T-helper 1 cell treated with Interleukin-12 subunit alpha and Interleukin-12 subunit beta and Interleukin-4 antibody, amounts not matched to agents 30 ng/mL and 1 ng/mL, for 36 hours (primary cell): ENCODE data around the gene CDIPT. TPM values are rescaled to one million over a fixed set of nuclear protein-coding genes. Genes with fewer than 3 reads are reported as not detected.

Source experiments
- intact Hi-C: fragments of 100-400 bp; cut with micrococcal nuclease; formaldehyde crosslinking; loops from one replicate; pipeline ENCODE4 v1.15.1; 2024
- total RNA-seq: library from RNA; stranded (reverse); gene quantifications from 2 replicates; pipeline ENCODE4 v1.2.3, GENCODE V29; 2022

Gene CDIPT
- total RNA-seq, 1 donor from 2014 or later = 68.7 TPM

- intact Hi-C loops = loop anchor here (1.0 kb wide), 13 partner anchors 14 to 268 kb away; partner anchors contain the start of genes ASPHD1, INO80E, KCTD13 and KIF22
These were observed 601 bp upstream of the CDIPT start for GRCh38 chr16:29863669-29863984.

DNA sequence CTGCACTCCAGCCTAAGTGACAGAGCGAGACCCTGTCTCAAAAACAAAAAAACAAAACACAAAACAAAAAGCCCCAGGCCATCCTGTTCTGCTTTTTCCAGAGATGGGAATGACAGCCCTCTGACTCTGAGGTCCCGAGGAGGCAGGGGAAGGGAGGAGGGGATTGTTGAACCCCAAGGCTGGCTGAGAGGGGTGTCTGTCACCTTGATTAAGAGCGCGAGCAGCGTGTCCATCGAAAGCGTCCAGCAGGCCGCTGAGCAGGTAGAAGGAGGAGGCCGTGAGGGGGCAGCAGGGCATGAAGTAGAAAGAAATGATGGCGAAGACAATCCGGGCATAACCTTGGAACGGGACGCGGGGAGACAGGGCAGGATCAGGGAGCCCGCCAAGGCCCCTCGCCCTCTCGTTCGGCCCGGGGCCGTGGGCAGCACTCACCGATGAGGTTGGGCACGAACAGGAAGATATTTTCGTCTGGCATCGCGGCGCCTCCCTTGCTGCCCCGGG lies 593 bp downstream of the CDIPT start:
- intact Hi-C loops = no loop called here

GRCh38 chr16:29860218-29860617 lies 2.8 kb downstream of the CDIPT start:
- intact Hi-C loops = no loop called here

GRCh38 chr16:29858974-29859373 lies 4.1 kb downstream of the CDIPT start:
- intact Hi-C loops = no loop called here

DNA sequence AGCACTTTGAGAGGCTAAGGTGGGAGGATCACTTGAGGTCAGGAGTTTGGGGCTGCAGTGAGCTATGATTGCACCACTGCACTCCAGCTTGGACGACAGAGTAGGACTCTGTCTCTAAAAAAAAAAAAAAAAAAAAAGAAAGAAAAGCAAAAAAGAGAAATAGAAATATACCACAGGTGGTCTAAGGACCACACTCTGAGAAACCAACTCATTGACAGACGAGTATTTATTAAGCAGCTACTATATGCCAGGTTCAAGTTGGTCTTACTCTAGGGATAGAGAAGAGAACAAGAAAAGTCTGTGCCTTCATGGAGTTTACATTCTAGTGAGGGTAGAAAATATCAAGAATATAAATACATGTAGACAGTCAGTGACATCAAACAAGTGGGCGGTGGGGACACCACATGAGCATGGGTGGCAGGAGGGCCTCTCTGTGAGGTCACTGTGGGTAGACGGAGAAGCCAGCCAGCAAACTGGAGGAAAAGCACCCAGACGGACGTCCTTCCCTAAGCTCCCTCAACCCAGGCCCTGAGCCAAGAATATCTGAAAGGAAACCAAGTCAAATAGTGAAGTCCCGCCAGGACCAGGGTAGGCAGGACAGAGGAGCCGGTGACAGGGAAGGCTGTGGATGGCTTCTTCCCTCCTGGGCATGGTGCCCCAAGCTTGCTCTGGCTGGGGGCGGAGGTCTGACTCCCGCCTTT lies 4.7 kb downstream of the CDIPT start:
- intact Hi-C loops = no loop called here

GRCh38 chr16:29857133-29857760 lies 5.8 kb downstream of the CDIPT start:
- intact Hi-C loops = no loop called here

GRCh38 chr16:29854520-29855100 lies 8.4 kb downstream of the CDIPT start:
- intact Hi-C loops = no loop called here

DNA sequence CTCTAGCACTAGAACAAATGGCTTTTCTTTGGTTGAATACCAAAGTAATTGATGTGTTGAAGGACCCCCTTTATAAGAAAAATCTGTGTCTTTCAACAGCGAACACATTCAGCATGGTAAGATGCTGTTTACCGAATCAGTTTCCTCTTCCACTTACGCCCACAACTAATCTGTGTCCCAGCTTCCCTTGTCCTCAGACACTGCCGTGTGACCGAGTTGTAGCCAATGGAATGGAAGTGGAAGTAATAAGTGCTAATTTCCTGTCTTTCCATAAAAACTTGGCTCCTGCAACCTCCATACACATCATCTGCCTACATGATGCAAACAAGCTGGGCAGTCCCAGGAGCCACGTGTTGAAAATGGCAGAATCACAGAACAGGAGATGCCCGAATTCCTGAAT lies 10.4 kb downstream of the CDIPT start:
- intact Hi-C loops = no loop called here

DNA sequence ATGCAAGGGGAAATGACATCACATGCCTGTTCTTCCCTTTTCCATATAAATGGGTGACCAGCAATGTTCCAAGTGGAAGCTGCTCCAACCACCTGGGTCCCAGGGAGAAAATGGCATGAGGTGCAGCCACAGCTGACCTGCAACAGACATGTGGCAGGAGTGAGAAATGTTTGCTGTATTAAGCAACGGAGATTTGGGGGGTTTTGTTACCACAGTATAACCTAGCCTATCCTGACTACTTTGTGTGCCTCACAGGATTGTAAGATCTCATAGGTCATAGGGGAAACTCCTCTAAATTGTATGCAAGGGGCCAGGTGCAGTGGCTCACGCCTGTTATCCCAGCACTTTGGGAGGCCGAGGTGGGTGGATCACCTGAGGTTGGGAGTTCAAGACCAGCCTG lies 12.0 kb downstream of the CDIPT start:
- intact Hi-C loops = no loop called here

GRCh38 chr16:29849505-29849904 lies 13.5 kb downstream of the CDIPT start:
- intact Hi-C loops = loop anchor here (2.0 to 5.0 kb wide), 2 partner anchors 157 to 173 kb away; partner anchors contain the start of gene C16orf92

- intact Hi-C loops = loop anchor here (1.0 to 5.0 kb wide), 7 partner anchors 21 to 174 kb away; partner anchors contain the start of genes C16orf92 and MVP
These were observed 14.4 kb downstream of the CDIPT start for GRCh38 chr16:29848420-29849297.

DNA sequence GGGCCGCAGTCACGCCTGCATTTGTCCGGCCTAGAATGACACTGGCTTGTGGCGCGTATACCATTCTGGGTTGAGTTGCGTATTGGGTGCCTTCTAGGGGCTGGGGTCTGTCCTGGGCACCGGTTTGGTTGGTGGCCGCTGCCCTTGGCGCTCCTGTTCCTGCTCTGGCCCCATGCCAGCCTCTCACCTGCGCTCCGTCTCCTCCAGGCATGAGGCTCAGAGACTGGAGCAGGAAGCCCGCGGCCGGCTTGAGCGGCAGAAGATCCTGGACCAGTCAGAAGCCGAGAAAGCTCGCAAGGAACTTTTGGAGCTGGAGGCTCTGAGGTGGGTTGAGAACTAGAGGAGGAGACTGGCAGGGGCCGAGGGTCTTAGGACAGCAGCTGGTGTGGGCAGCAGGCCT lies 17.4 kb downstream of the CDIPT start:
- intact Hi-C loops = loop anchor here (5.0 kb wide), 1 partner anchor 177 kb away; the partner anchor contains the start of gene C16orf92

GRCh38 chr16:29844575-29845331 lies 18.3 kb downstream of the CDIPT start:
- intact Hi-C loops = loop anchor here (5.0 kb wide), 1 partner anchor 178 kb away; the partner anchor contains the start of gene C16orf92

- intact Hi-C loops = no loop called here
These were observed 19.1 kb downstream of the CDIPT start for GRCh38 chr16:29843931-29844330.

GRCh38 chr16:29842732-29843346 lies 20.2 kb downstream of the CDIPT start:
- intact Hi-C loops = no loop called here

DNA sequence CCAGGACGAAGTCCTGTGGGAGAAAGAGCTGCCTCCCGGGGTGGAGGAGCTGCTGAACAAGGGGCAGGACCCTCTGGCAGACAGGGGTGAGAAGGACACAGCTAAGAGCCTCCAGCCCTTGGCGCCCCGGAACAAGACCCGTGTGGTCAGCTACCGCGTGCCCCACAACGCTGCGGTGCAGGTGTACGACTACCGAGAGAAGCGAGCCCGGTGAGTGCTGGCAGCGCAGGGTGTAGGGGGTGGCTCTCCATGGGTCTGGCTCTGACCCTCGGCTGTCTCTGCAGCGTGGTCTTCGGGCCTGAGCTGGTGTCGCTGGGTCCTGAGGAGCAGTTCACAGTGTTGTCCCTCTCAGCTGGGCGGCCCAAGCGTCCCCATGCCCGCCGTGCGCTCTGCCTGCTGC lies 21.4 kb downstream of the CDIPT start:
- intact Hi-C loops = no loop called here

GRCh38 chr16:29840240-29840639 lies 22.8 kb downstream of the CDIPT start:
- intact Hi-C loops = no loop called here

DNA sequence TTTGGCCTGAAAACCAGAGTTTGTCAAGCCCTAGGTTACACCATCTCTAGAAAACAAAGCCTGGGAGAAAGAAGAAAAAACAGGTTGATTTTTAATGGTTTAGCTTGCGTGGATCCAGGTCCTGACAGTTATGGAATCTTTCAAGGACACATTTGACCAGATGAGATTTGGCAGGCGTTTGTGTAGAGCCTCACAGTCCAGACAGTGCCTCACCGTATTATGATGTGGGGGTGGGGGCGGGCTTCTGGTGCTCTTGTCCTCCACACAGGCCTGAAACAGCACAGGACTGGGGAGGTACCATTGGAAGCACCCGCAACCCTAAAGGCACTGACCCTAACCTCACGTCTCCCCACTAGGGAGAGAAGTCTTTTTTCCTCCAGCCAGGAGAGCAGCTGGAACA lies 23.2 kb downstream of the CDIPT start:
- intact Hi-C loops = no loop called here

DNA sequence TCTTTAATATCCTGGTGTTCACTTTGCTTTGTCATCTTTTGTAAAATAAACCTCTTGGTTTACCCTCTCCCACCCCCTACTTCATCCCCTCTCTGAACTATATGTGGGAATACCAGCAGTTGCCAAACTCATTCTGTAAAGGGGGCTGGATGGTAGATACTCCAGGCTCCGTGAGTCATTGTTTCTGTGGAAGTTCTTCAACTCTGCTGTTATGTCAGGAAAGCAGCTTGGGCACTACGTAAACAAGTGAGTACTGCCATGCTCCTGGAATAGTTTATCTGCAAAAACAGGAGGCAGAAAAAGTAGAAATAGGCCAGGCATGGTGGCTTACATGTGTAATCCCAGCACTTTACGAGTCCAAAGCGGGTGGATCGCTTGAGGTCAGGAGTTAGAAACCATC lies 25.2 kb downstream of the CDIPT start:
- intact Hi-C loops = no loop called here

DNA sequence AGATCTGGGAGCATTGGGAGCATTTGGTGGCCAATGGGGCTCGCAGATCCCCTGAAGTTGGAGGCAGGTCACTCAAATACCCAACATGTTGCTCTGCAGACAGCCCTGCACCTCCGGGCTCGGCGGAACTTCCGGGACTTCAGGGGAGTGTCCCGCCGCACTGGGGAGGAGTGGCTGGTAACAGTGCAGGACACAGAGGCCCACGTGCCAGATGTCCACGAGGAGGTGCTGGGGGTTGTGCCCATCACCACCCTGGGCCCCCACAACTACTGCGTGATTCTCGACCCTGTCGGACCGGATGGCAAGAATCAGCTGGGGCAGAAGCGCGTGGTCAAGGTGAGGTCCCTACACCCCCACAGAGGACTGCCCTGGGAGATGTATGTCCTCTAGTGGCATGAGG lies 26.4 kb downstream of the CDIPT start:
- intact Hi-C loops = no loop called here
